Measurements from ENCODE around the gene TTC27.

TTC27 gene

GRCh38 chr2:32739664-32740063 lies 111.8 kb downstream of the TTC27 start:
- Histone ChIP-seq H3K9me3 (ENCODE audit: insufficient read depth, low read length) (no peaks in the 10 kb centered on the region), H3K4me1 (ENCODE audit: low read length) (peaks cover 34% of the 10 kb centered on the region), H3K27ac (ENCODE audit: low read length) (no peak overlapping the region), H3K4me3 (ENCODE audit: low read length) (no peak overlapping the region), H3K36me3 (replicated peaks; ENCODE audit: low read depth, low read length) (no peaks in the 10 kb centered on the region), H3K79me2 (ENCODE audit: low read length) (no peaks in the 10 kb centered on the region), H3K4me2 (ENCODE audit: low read length) (no peak overlapping the region), H3K27me3 (ENCODE audit: low read depth, low read length) (no peaks in the 10 kb centered on the region), H4K20me1 (ENCODE audit: insufficient read depth, low read length) (no peaks in the 10 kb centered on the region), H3K9ac (ENCODE audit: low read length) (no peak overlapping the region), H2AFZ (ENCODE audit: low read depth, low read length) (no peak overlapping the region)
- TF ChIP-seq CTCF (IDR thresholded peaks at IDR 0.05; ENCODE audit: low read depth, low read length), result no peak
- no peak for TF ChIP-seq EZH2phosphoT487 (IDR thresholded peaks at IDR 0.05; ENCODE audit: low read depth)

- Histone ChIP-seq H3K36me3 (replicated peaks; ENCODE audit: low read depth, low read length) (no peaks in the 10 kb centered on the region), H3K9ac (ENCODE audit: low read length) (no peak overlapping the region)
These were observed 113.7 kb downstream of the TTC27 start for GRCh38 chr2:32741575-32741974.

DNA sequence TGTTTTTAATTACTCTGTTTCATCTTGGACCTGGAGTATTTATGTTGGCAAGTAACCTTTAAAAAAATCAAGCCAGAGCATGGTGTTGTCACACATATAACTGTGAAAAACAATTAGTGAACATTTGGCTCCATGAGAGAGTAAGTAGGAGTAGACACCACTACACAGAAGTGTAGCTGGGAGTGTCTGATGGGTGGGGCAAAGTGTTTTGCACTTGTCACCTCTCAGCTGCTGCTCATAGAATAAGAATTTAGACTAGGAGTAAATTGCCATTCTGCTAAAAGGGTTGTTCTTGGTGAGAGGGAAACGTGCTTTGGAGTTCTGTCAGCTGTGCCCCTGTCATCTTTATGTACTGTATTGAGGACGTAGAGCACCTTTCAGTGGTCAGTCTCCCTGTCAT lies 114.5 kb downstream of the TTC27 start:
- Histone ChIP-seq H2AFZ (ENCODE audit: low read depth, low read length) (no peak overlapping the region), H3K27ac (ENCODE audit: low read length) (no peak overlapping the region), H3K79me2 (ENCODE audit: low read length) (no peaks in the 10 kb centered on the region), H3K36me3 (replicated peaks; ENCODE audit: low read depth, low read length) (no peaks in the 10 kb centered on the region), H3K9ac (ENCODE audit: low read length) (no peak overlapping the region), H3K4me2 (ENCODE audit: low read length) (peak overlapping the region; percentile 61; the same call in 1 of the 2 replicates), H3K4me1 (ENCODE audit: low read length) (peaks cover 39% of the 10 kb centered on the region), H4K20me1 (ENCODE audit: insufficient read depth, low read length) (no peaks in the 10 kb centered on the region), H3K9me3 (ENCODE audit: insufficient read depth, low read length) (no peaks in the 10 kb centered on the region), H3K27me3 (ENCODE audit: low read depth, low read length) (no peaks in the 10 kb centered on the region), H3K4me3 (ENCODE audit: low read length) (no peak overlapping the region)
- no peak for TF ChIP-seq EZH2phosphoT487 (IDR thresholded peaks at IDR 0.05; ENCODE audit: low read depth)
- no peak for TF ChIP-seq CTCF (IDR thresholded peaks at IDR 0.05; ENCODE audit: low read depth, low read length)

More at GRCh38 chr2:32741575-32741974, 113.7 kb downstream of the TTC27 start:
- H3K27me3 ChIP-seq (ENCODE audit: low read depth, low read length), result no peaks in the 10 kb centered on the region
- no peak overlapping the region for H3K27ac ChIP-seq (ENCODE audit: low read length)
- H3K9me3 ChIP-seq (ENCODE audit: insufficient read depth, low read length), result no peaks in the 10 kb centered on the region
- no peaks in the 10 kb centered on the region for H3K79me2 ChIP-seq (ENCODE audit: low read length)
- H2AFZ ChIP-seq (ENCODE audit: low read depth, low read length), result no peak overlapping the region
- H3K4me1 ChIP-seq (ENCODE audit: low read length), result peaks cover 39% of the 10 kb centered on the region
- no peaks in the 10 kb centered on the region for H4K20me1 ChIP-seq (ENCODE audit: insufficient read depth, low read length)
- H3K4me2 ChIP-seq (ENCODE audit: low read length), result no peak overlapping the region
- TF ChIP-seq CTCF (IDR thresholded peaks at IDR 0.05; ENCODE audit: low read depth, low read length) (no peak), EZH2phosphoT487 (IDR thresholded peaks at IDR 0.05; ENCODE audit: low read depth) (no peak)
- H3K4me3 ChIP-seq (ENCODE audit: low read length), result no peak overlapping the region

DNA sequence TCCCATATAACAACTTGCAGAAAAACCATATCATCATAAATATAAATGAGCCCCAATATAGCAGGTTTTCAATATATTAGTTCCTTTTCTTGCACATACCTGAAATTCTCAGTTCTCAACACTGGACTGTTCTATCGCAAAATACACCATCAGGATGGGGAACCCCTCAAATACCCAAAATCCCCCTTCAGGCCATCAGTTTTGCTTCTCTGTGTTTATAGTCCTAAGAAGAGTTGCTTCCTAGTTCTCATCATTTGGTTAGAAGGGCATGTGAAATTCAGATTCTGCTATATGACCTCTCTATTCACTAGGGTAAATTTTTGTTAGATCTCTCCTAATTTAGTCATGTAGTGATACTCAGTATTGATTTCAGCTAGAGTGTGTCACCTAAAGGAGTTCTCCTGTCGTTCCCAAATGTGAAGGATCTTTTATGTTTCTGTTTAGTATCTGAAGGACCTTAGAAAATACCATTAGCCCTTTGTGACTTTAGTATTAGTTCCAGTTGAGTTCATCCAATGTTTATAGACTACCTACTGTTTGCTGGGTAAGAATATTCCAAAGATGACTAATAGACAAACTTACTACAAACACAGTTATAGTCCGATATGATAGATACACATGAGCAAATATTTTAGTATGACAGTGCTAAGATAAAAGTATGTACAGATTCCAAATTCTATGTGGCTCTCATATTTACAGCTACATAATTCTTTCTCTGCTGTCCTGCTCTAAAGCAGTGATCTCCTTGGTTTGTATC lies 115.8 kb downstream of the TTC27 start:
- Histone ChIP-seq H3K4me1 (ENCODE audit: low read length) (peaks cover 34% of the 10 kb centered on the region), H3K36me3 (replicated peaks; ENCODE audit: low read depth, low read length) (peaks cover 3% of the 10 kb centered on the region), H3K4me3 (ENCODE audit: low read length) (peak overlapping the region; percentile 38), H3K9ac (ENCODE audit: low read length) (peak overlapping the region; percentile 21; the same call in 1 of the 2 replicates), H3K4me2 (ENCODE audit: low read length) (peak overlapping the region; percentile 61), H3K79me2 (ENCODE audit: low read length) (no peaks in the 10 kb centered on the region), H3K27ac (ENCODE audit: low read length) (peak overlapping the region; percentile 67), H3K9me3 (ENCODE audit: insufficient read depth, low read length) (no peaks in the 10 kb centered on the region), H2AFZ (ENCODE audit: low read depth, low read length) (no peak overlapping the region), H3K27me3 (ENCODE audit: low read depth, low read length) (no peaks in the 10 kb centered on the region), H4K20me1 (ENCODE audit: insufficient read depth, low read length) (no peaks in the 10 kb centered on the region)
- TF ChIP-seq EZH2phosphoT487 (IDR thresholded peaks at IDR 0.05; ENCODE audit: low read depth) (no peak), CTCF (IDR thresholded peaks at IDR 0.05; ENCODE audit: low read depth, low read length) (no peak)
